CD4-positive, alpha-beta T cell treated with Interleukin-4 for 4 hours (primary cell): Measurements from ENCODE around the gene CIAO3.

Experiments
- DNase-seq: peaks from one replicate; pipeline ENCODE4 v3.0.0-alpha.2; 2020

CIAO3 gene

GRCh38 chr16:775236-775796, 34.5 kb upstream of the CIAO3 start:
- no peak for DNase-seq

DNA sequence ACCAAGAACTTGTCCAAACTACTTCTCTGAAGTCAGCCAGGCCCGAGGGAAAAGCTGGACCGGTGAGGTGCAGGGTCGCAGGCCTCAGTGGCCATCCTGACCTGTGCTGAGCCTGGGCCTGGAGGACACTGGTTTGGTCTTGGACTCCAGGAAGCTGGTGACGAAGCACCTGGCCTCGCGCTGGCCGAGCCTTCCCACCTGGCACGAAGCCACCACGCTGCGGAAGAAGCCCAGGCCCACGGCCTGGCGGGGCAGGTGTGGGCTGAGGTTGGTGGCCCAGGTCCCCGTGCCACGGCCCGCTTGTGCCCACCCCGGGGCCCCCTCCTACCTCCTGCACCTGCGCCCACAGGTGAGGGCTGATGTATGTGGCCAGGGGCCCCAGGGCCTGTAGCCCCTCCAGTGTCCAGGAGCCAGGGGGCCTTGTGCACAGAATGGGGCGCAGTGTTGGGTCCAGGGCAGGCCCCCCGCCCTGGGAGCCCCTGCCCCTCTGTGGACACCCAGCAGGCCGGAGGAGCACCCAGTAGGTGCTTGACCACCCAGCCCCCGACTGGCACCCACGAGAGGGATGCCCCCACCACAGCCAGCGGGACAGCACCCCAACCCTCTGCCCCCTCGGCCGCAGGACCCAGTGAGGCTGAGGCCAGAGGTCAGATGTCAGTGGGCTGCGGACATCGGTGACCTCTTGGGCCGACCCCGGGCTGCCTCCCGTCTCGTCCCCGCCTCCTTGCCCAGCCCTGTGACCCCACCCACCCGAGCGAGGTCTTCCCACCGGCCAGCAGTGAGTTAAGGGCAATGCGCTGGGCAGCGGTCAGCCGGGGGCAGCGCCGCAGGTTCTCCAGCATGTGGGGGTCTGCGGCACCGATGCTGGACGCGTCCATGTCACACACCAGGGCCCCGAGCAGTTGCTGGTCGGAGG, 33.5 kb upstream of the CIAO3 start:
- no peak for DNase-seq

DNA sequence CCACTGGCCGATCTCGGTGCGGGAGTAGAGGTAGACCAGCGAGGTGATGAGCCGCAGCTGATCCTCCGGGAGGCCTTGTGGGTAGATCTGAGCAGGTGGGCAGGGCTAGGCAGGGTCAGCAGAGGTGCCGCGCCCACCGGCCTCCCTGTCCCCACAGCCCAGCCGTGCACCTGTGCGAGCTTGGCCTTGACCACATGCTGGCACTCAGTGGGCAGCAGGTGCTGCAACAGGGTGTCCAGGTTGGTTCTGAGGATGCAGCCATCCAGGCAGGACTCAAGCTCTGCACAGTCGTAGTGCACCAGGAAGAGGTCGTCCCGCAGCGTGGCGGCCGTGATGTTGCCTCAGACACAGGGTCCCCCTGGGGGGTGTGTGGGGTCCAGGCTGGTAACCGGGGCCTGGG, 32.2 kb upstream of the CIAO3 start:
- DNase-seq, result no peak

GRCh38 chr16:770411-770810, 29.6 kb upstream of the CIAO3 start:
- no peak for DNase-seq

DNA sequence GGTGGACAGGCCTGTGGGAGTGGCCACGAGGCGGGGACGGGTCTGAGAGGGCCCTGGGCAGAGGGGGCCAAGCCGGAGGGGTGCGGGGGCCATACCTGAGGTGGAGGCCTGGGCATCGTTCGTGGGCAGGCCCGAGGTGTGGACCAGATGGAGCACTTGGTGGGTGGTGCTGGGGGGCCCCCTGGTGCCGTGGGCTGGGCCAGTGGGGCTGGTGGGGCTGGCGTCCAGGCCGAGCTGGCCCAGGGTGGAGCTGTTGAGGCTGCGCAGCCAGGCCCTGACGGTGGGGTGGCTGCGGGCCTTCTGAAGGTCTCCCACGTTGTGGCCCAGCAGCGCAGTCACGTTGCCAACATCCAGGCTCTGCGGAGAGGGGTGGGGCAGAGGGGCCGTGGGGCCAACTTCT, 29.1 kb upstream of the CIAO3 start:
- DNase-seq, result no peak

- no peak for DNase-seq
Observed at GRCh38 chr16:769184-769784, 28.5 kb upstream of the CIAO3 start.

GRCh38 chr16:768428-768827, 27.6 kb upstream of the CIAO3 start:
- no peak for DNase-seq

GRCh38 chr16:767743-768235, 27.0 kb upstream of the CIAO3 start:
- no peak for DNase-seq

- DNase-seq, result no peak
Observed at GRCh38 chr16:766820-767640, 26.2 kb upstream of the CIAO3 start.

DNA sequence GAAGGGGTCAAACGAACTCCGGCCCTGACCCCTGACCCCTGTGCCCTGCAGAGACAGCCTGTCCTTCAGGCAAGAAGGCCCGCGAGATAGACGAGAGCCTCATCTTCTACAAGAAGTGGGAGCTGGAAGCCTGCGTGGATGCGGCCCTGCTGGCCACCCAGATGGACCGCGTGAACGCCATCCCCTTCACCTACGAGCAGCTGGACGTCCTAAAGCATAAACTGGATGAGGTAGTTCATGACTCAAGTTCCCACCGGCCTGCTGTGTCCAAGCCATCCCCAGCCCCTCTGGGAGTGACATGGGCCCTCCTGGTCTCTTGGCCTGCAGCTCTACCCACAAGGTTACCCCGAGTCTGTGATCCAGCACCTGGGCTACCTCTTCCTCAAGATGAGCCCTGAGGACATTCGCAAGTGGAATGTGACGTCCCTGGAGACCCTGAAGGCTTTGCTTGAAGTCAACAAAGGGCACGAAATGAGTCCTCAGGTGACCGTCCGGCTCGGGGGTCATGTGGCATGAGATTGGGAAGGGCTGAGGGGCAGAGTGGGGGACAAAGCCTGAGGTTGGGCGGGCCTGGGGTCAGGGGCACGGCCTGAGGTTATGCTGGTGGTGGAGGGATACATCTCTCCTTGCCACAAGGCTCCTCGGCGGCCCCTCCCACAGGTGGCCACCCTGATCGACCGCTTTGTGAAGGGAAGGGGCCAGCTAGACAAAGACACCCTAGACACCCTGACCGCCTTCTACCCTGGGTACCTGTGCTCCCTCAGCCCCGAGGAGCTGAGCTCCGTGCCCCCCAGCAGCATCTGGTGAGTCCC, 25.4 kb upstream of the CIAO3 start:
- DNase-seq, result no peak

GRCh38 chr16:765488-765865, 24.7 kb upstream of the CIAO3 start:
- DNase-seq, result no peak

- DNase-seq, result no peak
Observed at GRCh38 chr16:764848-765487, 24.2 kb upstream of the CIAO3 start.

DNA sequence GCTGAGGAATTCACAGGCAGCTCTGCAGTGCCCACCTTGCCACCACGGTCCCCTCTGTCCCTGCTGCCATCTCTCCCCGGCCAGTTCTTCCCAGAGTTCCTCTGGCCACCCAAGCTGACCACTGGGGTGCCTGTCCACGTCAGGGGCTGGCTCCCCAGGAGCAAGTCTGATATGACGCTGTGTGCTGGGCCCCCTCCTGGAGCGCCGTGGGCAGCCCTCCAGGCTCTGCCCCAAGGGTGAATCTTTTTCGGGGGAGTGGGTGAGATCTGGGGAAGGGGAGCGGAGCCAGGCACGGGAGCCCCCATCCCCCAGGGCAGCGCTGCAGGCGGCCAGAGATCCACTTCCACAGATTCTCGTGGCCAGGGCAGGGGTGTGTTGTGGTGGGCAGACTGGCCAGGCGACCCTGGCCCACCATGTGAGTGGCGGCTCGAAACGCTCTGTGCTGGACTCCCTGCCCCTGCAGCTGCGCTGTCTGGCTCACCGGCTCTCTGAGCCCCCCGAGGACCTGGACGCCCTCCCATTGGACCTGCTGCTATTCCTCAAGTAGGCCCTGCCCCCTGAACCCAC, 23.5 kb upstream of the CIAO3 start:
- no peak for DNase-seq

- no peak for DNase-seq
Observed at GRCh38 chr16:763369-764183, 22.8 kb upstream of the CIAO3 start.

- no peak for DNase-seq
Observed at GRCh38 chr16:762595-763268, 21.9 kb upstream of the CIAO3 start.

DNA sequence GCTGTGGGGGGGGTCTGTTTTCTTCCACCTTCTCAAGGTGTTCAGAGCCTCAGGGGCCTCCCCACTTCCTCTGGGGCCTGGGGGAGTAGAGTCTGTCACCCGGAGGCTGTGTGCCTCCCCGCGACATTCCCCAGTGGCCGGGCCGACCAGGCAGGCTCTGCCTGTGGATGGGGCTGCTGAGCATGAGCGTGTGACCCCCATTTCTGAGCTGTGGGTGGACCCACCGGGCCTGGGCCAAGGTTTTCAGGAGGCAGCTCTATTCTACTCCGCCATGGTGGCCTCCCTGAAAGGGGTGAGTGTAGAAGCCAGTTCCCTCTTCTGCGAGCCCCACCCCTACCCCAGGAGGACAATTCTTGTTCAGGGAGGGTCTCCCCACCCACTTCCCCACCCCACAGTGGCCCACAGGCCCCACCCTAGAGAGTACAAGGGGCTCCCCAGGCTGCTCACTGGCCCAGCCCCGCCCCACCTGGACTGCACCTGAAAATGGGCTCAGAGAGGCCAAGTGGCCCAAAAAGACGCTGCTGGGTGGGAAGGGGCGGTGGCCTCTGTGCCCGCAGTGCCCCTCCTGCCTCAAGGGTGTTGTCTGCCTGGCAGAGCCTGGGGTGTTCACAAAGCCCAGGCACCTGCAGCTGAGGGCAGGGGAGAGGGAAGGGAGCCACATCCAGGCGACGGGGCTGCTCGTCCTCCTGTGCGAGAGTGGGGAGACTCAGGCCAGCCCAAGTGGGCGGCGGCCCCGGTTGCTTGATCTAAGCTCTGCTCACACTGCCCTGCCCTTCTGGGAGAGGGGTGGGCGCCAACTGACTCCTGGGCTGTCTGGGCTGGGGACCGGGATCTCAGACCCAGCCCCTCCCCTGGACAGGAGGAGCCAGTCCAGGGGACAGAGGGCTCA, 21.1 kb upstream of the CIAO3 start:
- no peak for DNase-seq

GRCh38 chr16:760545-761343, 19.9 kb upstream of the CIAO3 start, which contains the start of gene MSLN:
TSS of gene MSLN (plus strand) at chr16:760734. CDS start at chr16:762681, 1,947 bp downstream.
- no peak for DNase-seq

- DNase-seq, result no peak
Observed at GRCh38 chr16:760065-760464, 19.3 kb upstream of the CIAO3 start.
